ENCODE results near the gene SH3TC2. TPM values are rescaled to one million over a fixed set of nuclear protein-coding genes. Genes with fewer than 3 reads are reported as not detected.

The SH3TC2 gene
- polyA plus RNA-seq, 1 donor (not counting 4 experiments of a cell fraction or from before 2014, with no cell fraction given), result 19.0 TPM

DNA sequence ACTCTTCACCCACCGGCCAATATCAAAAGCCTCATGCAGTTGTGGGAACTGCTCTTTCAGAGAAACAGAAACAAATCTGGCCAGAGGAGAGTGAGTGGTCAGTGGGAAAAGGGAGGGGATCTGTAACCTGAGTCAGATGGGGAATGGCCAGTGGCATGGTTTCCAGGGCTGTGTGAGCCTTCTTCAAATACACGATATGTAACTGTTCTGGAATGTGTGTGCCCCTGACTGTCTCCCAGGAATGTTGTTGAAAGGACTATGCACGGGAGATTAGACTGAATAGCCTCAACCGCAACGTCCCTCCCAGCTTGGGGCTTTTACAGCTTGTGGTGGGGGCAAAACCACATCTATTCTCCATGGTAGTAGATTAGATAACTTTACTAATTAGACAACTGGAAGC lies 60.8 kb downstream of the SH3TC2 start:
- Histone ChIP-seq H3K4me1 (ENCODE audit: control insufficient read depth, extremely low read depth, insufficient read depth, low read length) (peaks cover 25% of the 10 kb centered on the region), H3K9me1 (ENCODE audit: control insufficient read depth, extremely low read depth, insufficient read depth, low read length) (peaks cover 3% of the 10 kb centered on the region), H3K9ac (ENCODE audit: control insufficient read depth, extremely low read depth, insufficient read depth, low read length) (no peak overlapping the region), H3K4me2 (ENCODE audit: control insufficient read depth, extremely low read depth, insufficient read depth, low read depth, low read length) (peak overlapping the region; percentile 20), H3K9me3 (ENCODE audit: control insufficient read depth, low read depth, low read length) (no peaks in the 10 kb centered on the region), H3K27ac (ENCODE audit: control insufficient read depth, insufficient read depth, low read length) (peak overlapping the region; percentile 34), H3K79me2 (ENCODE audit: control insufficient read depth, insufficient read depth, low read length) (no peaks in the 10 kb centered on the region), H3K4me3 (ENCODE audit: control insufficient read depth in 2 of 3, extremely low read depth in 1 of 3, insufficient read depth in 2 of 3, low read depth in 1 of 3, low read length in 3 of 3) (no peak overlapping the region), H3K36me3 (ENCODE audit: control insufficient read depth in 2 of 2, extremely low read depth in 1 of 2, insufficient read depth in 2 of 2, low read length in 2 of 2) (peaks cover 11 to 16% of the 10 kb centered on the region in 2 experiments), H3K27me3 (ENCODE audit: control insufficient read depth, extremely low read depth, insufficient read depth, low read length) (no peaks in the 10 kb centered on the region), H4K20me1 (ENCODE audit: control insufficient read depth, extremely low read depth, insufficient read depth, low read length) (no peaks in the 10 kb centered on the region), H2AFZ (ENCODE audit: control insufficient read depth, low read length) (no peak overlapping the region)
- dilution Hi-C loops (cut with MboI; ENCODE audit: extremely low pct_ligation_motif_present, low sequenced_read_pairs), result loop anchor here (5.0 kb wide), 1 partner anchor 95 kb away; no protein-coding TSS in a partner anchor
- FAIRE-seq, result peak; percentile 92
- DNase-seq (ENCODE audit: low read depth, low spot score), result no peak
- no peak for TF ChIP-seq EZH2 (IDR thresholded peaks at IDR 0.05; ENCODE audit: low read length)
- TF ChIP-seq, protein P1, sequence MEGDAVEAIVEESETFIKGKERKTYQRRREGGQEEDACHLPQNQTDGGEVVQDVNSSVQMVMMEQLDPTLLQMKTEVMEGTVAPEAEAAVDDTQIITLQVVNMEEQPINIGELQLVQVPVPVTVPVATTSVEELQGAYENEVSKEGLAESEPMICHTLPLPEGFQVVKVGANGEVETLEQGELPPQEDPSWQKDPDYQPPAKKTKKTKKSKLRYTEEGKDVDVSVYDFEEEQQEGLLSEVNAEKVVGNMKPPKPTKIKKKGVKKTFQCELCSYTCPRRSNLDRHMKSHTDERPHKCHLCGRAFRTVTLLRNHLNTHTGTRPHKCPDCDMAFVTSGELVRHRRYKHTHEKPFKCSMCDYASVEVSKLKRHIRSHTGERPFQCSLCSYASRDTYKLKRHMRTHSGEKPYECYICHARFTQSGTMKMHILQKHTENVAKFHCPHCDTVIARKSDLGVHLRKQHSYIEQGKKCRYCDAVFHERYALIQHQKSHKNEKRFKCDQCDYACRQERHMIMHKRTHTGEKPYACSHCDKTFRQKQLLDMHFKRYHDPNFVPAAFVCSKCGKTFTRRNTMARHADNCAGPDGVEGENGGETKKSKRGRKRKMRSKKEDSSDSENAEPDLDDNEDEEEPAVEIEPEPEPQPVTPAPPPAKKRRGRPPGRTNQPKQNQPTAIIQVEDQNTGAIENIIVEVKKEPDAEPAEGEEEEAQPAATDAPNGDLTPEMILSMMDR (optimal IDR thresholded peaks at IDR 0.05 in 1 of 3, IDR thresholded peaks at IDR 0.05 in 1 of 3, conservative IDR thresholded peaks at IDR 0.05 in 1 of 3; ENCODE audit: extremely low read depth in 1 of 3, insufficient read depth in 2 of 3, low read length in 3 of 3), result no peak

DNA sequence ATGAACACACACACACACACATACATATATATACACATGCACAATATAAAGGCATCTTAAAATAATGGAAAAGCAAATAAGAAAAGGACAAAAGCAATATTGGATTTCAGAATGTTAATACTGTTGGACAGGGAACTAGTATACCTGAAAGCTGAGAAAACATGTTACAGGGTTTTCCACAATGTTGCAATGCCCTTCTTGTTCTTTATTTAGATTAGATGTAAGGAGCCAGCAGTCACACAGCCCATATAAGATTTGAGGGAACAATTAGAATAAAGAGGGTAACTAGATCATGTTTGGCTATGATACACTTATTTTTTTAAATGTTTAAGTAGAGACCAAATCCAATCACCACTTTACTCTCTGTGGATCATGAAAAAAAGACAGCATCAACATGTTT lies 61.7 kb downstream of the SH3TC2 start:
- Histone ChIP-seq H3K27ac (ENCODE audit: control insufficient read depth, insufficient read depth, low read length) (no peak overlapping the region), H3K4me2 (ENCODE audit: control insufficient read depth, extremely low read depth, insufficient read depth, low read depth, low read length) (no peak overlapping the region), H3K36me3 (ENCODE audit: control insufficient read depth in 2 of 2, extremely low read depth in 1 of 2, insufficient read depth in 2 of 2, low read length in 2 of 2) (peaks cover 7 to 11% of the 10 kb centered on the region in 2 experiments), H3K9ac (ENCODE audit: control insufficient read depth, extremely low read depth, insufficient read depth, low read length) (no peak overlapping the region), H3K9me3 (ENCODE audit: control insufficient read depth, low read depth, low read length) (no peaks in the 10 kb centered on the region), H3K27me3 (ENCODE audit: control insufficient read depth, extremely low read depth, insufficient read depth, low read length) (no peaks in the 10 kb centered on the region), H4K20me1 (ENCODE audit: control insufficient read depth, extremely low read depth, insufficient read depth, low read length) (no peaks in the 10 kb centered on the region), H3K4me1 (ENCODE audit: control insufficient read depth, extremely low read depth, insufficient read depth, low read length) (peaks cover 25% of the 10 kb centered on the region), H3K4me3 (ENCODE audit: control insufficient read depth in 2 of 3, extremely low read depth in 1 of 3, insufficient read depth in 2 of 3, low read depth in 1 of 3, low read length in 3 of 3) (no peak overlapping the region), H3K79me2 (ENCODE audit: control insufficient read depth, insufficient read depth, low read length) (no peaks in the 10 kb centered on the region), H2AFZ (ENCODE audit: control insufficient read depth, low read length) (no peak overlapping the region), H3K9me1 (ENCODE audit: control insufficient read depth, extremely low read depth, insufficient read depth, low read length) (peaks cover 3% of the 10 kb centered on the region)
- no peak for DNase-seq (ENCODE audit: low read depth, low spot score)
- no peak for FAIRE-seq
- TF ChIP-seq, protein P1 (optimal IDR thresholded peaks at IDR 0.05 in 1 of 3, IDR thresholded peaks at IDR 0.05 in 1 of 3, conservative IDR thresholded peaks at IDR 0.05 in 1 of 3; ENCODE audit: extremely low read depth in 1 of 3, insufficient read depth in 2 of 3, low read length in 3 of 3), result no peak
- TF ChIP-seq EZH2 (IDR thresholded peaks at IDR 0.05; ENCODE audit: low read length), result no peak
- dilution Hi-C loops (cut with MboI; ENCODE audit: extremely low pct_ligation_motif_present, low sequenced_read_pairs), result loop anchor here (5.0 kb wide), 1 partner anchor 94 kb away; no protein-coding TSS in a partner anchor

All from keratinocyte (primary cell).